GM23338 (cell line): ENCODE data around the gene FNDC3B. TPM values are rescaled to one million over a fixed set of nuclear protein-coding genes. Genes with fewer than 3 reads are reported as not detected.

Experiments used
- ATAC-seq: fragments of 200-7000 bp; cut with Tn5 transposase; 3 replicates; pipeline ENCODE4 v1.9.1; 2020
- DNase-seq: peaks from one replicate; pipeline ENCODE4 v3.0.0-alpha.2; 2015; ENCODE audit warnings: low spot score
- H2AFZ ChIP-seq: fragments of 200-600 bp; sonication (generic); 2 replicates; pipeline ENCODE4 v1.8.0; 2016; ENCODE audit warnings: antibody characterized with exemption, mild to moderate bottlenecking, moderate library complexity
- H3F3A ChIP-seq: fragments of 200-600 bp; sonication (generic); replicated peaks from 2 replicates; pipeline ENCODE4 v1.8.0; 2017; ENCODE audit warnings: antibody characterized with exemption, mixed run types, low read depth
- H3K27ac ChIP-seq: fragments of 200-600 bp; sonication (generic); 2 replicates; pipeline ENCODE4 v1.6.1; 2016; ENCODE audit warnings: low read depth
- H3K27me3 ChIP-seq: fragments of 200-600 bp; sonication (generic); 2 replicates; pipeline ENCODE4 v1.8.0; 2016; ENCODE audit warnings: mild to moderate bottlenecking, mixed run types, moderate library complexity; ENCODE audit not compliant: insufficient read depth
- H3K36me3 ChIP-seq: fragments of 200-600 bp; sonication (generic); 2 replicates; pipeline ENCODE4 v1.8.0; 2016; ENCODE audit warnings: mild to moderate bottlenecking; ENCODE audit not compliant: insufficient read depth
- H3K4me1 ChIP-seq: fragments of 200-600 bp; sonication (generic); 2 replicates; pipeline ENCODE4 v1.8.0; 2016; ENCODE audit warnings: mild to moderate bottlenecking, moderate library complexity; ENCODE audit not compliant: insufficient read depth
- H3K4me2 ChIP-seq: fragments of 200-600 bp; sonication (generic); 2 replicates; pipeline ENCODE4 v1.7.1; 2017; ENCODE audit warnings: mixed run types
- H3K4me3 ChIP-seq: fragments of 200-600 bp; sonication (generic); 2 replicates; pipeline ENCODE4 v1.6.1; 2016; ENCODE audit warnings: mixed run types
- H3K79me2 ChIP-seq: fragments of 200-600 bp; sonication (generic); replicated peaks from 2 replicates; pipeline ENCODE4 v1.8.0; 2017; ENCODE audit warnings: mild to moderate bottlenecking; ENCODE audit not compliant: insufficient read depth
- H3K9me2 ChIP-seq: fragments of 200-600 bp; sonication (generic); 2 replicates; pipeline ENCODE4 v1.8.0; 2017; ENCODE audit not compliant: insufficient read depth
- H4K20me1 ChIP-seq: fragments of 200-600 bp; sonication (generic); replicated peaks from 2 replicates; pipeline ENCODE4 v1.8.0; 2017; ENCODE audit warnings: mild to moderate bottlenecking; ENCODE audit not compliant: insufficient read depth
- H3K27ac Mint-ChIP-seq: 2 replicates; pipeline ENCODE4 v1.8.0; 2020; ENCODE audit warnings: inconsistent platforms, mild to moderate bottlenecking, moderate library complexity, mixed read lengths
- H3K27me3 Mint-ChIP-seq: 3 replicates; pipeline ENCODE4 v1.8.0; 2022; ENCODE audit warnings: low read depth, mild to moderate bottlenecking, moderate library complexity, mixed read lengths, inconsistent platforms; ENCODE audit not compliant: insufficient read depth, poor library complexity
- H3K36me3 Mint-ChIP-seq: 3 replicates; pipeline ENCODE4 v1.8.0; 2021; ENCODE audit warnings: low read depth, mild to moderate bottlenecking, inconsistent platforms, moderate library complexity, mixed read lengths
- H3K4me1 Mint-ChIP-seq: 3 replicates; pipeline ENCODE4 v1.8.0; 2020; ENCODE audit warnings: mild to moderate bottlenecking, inconsistent platforms, mixed read lengths
- H3K4me3 Mint-ChIP-seq: 3 replicates; pipeline ENCODE4 v1.8.0; 2021; ENCODE audit warnings: moderate library complexity, mild to moderate bottlenecking, inconsistent platforms, mixed read lengths
- H3K9me3 Mint-ChIP-seq: 3 replicates; pipeline ENCODE4 v1.8.0; 2020; ENCODE audit warnings: moderate library complexity, mild to moderate bottlenecking, inconsistent platforms, mixed read lengths
- CREB1 ChIP-seq: fragments of 250-450 bp; sonication (Bioruptor Pico); IDR thresholded peaks from 2 replicates; pipeline ENCODE4 v1.5.0; 2020; ENCODE audit warnings: low read depth, mild to moderate bottlenecking, moderate library complexity
- CTCF ChIP-seq, 2 experiments: fragments of 200-600 bp in 1 of 2; sonication (generic) in 1 of 2; conservative IDR thresholded peaks; 2 replicates each; pipeline versions ENCODE4 v1.5.1 to v1.6.1; 2016 to 2017; ENCODE audit warnings: antibody characterized with exemption in 2 of 2, low read depth in 2 of 2, mild to moderate bottlenecking in 2 of 2, moderate library complexity in 1 of 2
- ETS1 ChIP-seq: IDR thresholded peaks from 2 replicates; pipeline ENCODE4 v1.6.1; 2016; ENCODE audit warnings: antibody characterized with exemption
- EZH2 ChIP-seq: fragments of 200-600 bp; sonication (generic); IDR thresholded peaks from one replicate; pipeline ENCODE4 v1.8.0; 2017; ENCODE audit warnings: antibody characterized with exemption, mild to moderate bottlenecking, low read depth; ENCODE audit not compliant: unreplicated experiment
- EZH2phosphoT487 ChIP-seq: fragments of 200-600 bp; sonication (generic); IDR thresholded peaks from one replicate; pipeline ENCODE4 v1.8.1; 2018; ENCODE audit warnings: antibody characterized with exemption; ENCODE audit not compliant: unreplicated experiment
- JUNB ChIP-seq: IDR thresholded peaks from one replicate; pipeline ENCODE4 v1.6.1; 2016; ENCODE audit warnings: antibody characterized with exemption; ENCODE audit not compliant: unreplicated experiment
- NANOG ChIP-seq: IDR thresholded peaks from 2 replicates; pipeline ENCODE4 v1.6.1; 2016; ENCODE audit warnings: antibody characterized with exemption, borderline replicate concordance
- POLR2AphosphoS5 ChIP-seq: IDR thresholded peaks from 2 replicates; pipeline ENCODE4 v1.6.1; 2016; ENCODE audit warnings: antibody characterized with exemption, low read depth
- STAT1 ChIP-seq: IDR thresholded peaks from one replicate; pipeline ENCODE4 v1.6.1; 2016; ENCODE audit warnings: antibody characterized with exemption; ENCODE audit not compliant: unreplicated experiment
- ZNF114 ChIP-seq: fragments of 250-450 bp; sonication (Bioruptor Pico); IDR thresholded peaks from 2 replicates; pipeline ENCODE4 v1.5.0; 2020; ENCODE audit warnings: mild to moderate bottlenecking, moderate library complexity
- ZNF331 ChIP-seq: fragments of 250-450 bp; sonication (Bioruptor Pico); IDR thresholded peaks from 2 replicates; pipeline ENCODE4 v1.5.0; 2020; ENCODE audit warnings: low read depth, mild to moderate bottlenecking, moderate library complexity
- ZNF462 ChIP-seq: fragments of 250-450 bp; sonication (Bioruptor Pico); IDR thresholded peaks from 2 replicates; pipeline ENCODE4 v1.5.0; 2020; ENCODE audit warnings: mild to moderate bottlenecking, moderate library complexity
- polyA plus RNA-seq: library from polyadenylated mRNA; unstranded; fragments of >200 nt; fragmentation: Nextera tagmentation; extraction: Ambion mirVana; gene quantifications from 2 replicates; pipeline ENCODE4 v1.2.1, GENCODE V29; 2016
- total RNA-seq: library from RNA; depleted of rRNA; stranded (reverse); fragments of >200 nt; shearing (Covaris generic); gene quantifications from 2 replicates; pipeline ENCODE4 v1.2.3, GENCODE V29; 2014

FNDC3B gene
- total and polyA plus RNA-seq, 2 experiments from 2014 or later = 19.1 to 55.4 TPM

GRCh38 chr3:172405914-172406313, 366.5 kb downstream of the FNDC3B start (continued):
- TF ChIP-seq ZNF331 (CRISPR knock-in tag) = no peak
- no peak for TF ChIP-seq EZH2
- TF ChIP-seq ETS1 = no peak
- TF ChIP-seq STAT1 = no peak
- no peak for TF ChIP-seq JUNB
- TF ChIP-seq CTCF (conservative IDR thresholded peaks at IDR 0.05; ENCODE audit: low read depth in 2 of 2) = no peak
- TF ChIP-seq ZNF114 = no peak
- TF ChIP-seq EZH2phosphoT487 = no peak
- no peak for TF ChIP-seq POLR2AphosphoS5

- H3K4me2 ChIP-seq = no peak overlapping the region
- H3K4me1 Mint-ChIP-seq = no peaks in the 10 kb centered on the region
- no peak overlapping the region for H3K27ac Mint-ChIP-seq
- no peaks in the 10 kb centered on the region for H4K20me1 ChIP-seq
- no peak overlapping the region for H3K27ac ChIP-seq
- peaks cover 3% of the 10 kb centered on the region for H3K27me3 Mint-ChIP-seq
- no peaks in the 10 kb centered on the region for H3K36me3 ChIP-seq
- ATAC-seq (no peak), DNase-seq (no peak)
- no peaks in the 10 kb centered on the region for H3K4me1 ChIP-seq
- H3K36me3 Mint-ChIP-seq = 0 out of 3 replicates have a peak, but pooled peaks cover 5% of the 10 kb centered on the region
- H3K9me2 ChIP-seq = no peaks in the 10 kb centered on the region
- no peak overlapping the region for H3K4me3 ChIP-seq
- no peaks in the 10 kb centered on the region; the same call in 2 of the 3 replicates for H3K9me3 Mint-ChIP-seq
- H3K4me3 Mint-ChIP-seq = no peak overlapping the region
- no peaks in the 10 kb centered on the region for H3F3A ChIP-seq
- H3K79me2 ChIP-seq = no peaks in the 10 kb centered on the region
- H2AFZ ChIP-seq = no peak overlapping the region
- H3K27me3 ChIP-seq = no peaks in the 10 kb centered on the region
- no peak for TF ChIP-seq ZNF462 (CRISPR knock-in tag)
- TF ChIP-seq EZH2phosphoT487 = no peak
- TF ChIP-seq ZNF114 = no peak
- TF ChIP-seq ZNF331 (CRISPR knock-in tag) = no peak
- no peak for TF ChIP-seq JUNB
- TF ChIP-seq STAT1 = no peak
- TF ChIP-seq ETS1 = no peak
- no peak for TF ChIP-seq EZH2
- no peak for TF ChIP-seq CTCF (conservative IDR thresholded peaks at IDR 0.05; ENCODE audit: low read depth in 2 of 2)
- TF ChIP-seq NANOG = no peak
- no peak for TF ChIP-seq CREB1
- no peak for TF ChIP-seq POLR2AphosphoS5
These were observed 368.5 kb downstream of the FNDC3B start for GRCh38 chr3:172407872-172408271.
